ENCODE data around the gene CCDC177. TPM values are rescaled to one million over a fixed set of nuclear protein-coding genes. Genes with fewer than 3 reads are reported as not detected.

Gene CCDC177
- total RNA-seq, 2 donors from 2014 or later, result not detected

DNA sequence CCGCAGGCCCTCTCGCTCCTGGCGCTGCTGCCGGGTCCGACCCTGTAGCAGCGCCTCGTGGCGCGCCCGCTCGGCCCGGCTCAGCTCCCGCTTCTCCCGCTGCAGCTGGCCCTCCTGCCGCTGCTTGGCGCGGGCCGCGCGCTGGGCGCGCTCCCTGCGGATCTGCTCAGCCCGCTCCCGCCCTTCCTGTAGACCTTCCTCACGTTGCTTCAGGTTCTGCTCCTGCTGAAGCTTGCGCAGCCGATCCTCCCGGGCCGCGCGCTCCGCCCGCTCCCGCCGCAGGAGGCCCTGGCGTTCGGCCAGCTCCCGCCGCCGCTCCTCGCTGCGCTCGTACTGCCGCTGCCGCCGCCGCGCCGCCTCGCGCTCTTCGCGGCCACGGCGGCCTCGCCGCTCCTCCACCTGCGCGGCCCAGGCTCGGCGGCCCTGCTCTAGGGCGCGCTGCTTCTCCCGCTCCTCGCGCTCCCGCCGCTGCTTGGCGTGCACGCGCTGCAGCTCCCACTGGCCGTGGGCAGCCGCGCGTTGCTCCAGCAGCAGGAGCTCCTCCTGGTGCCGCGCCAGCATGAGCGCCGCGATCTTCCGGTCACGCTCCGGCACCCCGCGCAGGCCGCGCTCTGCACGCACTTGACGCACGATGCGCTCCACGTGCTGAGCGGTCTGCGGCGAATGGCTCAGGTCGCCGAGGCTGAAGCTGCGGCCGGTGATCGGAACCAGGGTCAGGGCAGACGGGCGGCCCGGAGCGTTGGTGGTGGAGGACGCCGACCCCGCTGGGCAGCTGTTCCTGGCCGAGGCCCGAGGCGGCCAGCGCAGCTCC lies 2.4 kb downstream of the CCDC177 start:
- no peak for DNase-seq
- Mint-ChIP-seq H3K4me3 (peak overlapping the region; percentile 65), H3K27me3 (peaks cover 73% of the 10 kb centered on the region), H3K36me3 (ENCODE audit: low read depth) (peaks cover 9% of the 10 kb centered on the region), H3K27ac (no peak overlapping the region), H3K4me1 (peaks cover 9% of the 10 kb centered on the region)
- no peaks in the 10 kb centered on the region for H3K9me3 ChIP-seq (ENCODE audit: control insufficient read depth, low read length, poor library complexity, severe bottlenecking)
- ATAC-seq, result no peak

DNA sequence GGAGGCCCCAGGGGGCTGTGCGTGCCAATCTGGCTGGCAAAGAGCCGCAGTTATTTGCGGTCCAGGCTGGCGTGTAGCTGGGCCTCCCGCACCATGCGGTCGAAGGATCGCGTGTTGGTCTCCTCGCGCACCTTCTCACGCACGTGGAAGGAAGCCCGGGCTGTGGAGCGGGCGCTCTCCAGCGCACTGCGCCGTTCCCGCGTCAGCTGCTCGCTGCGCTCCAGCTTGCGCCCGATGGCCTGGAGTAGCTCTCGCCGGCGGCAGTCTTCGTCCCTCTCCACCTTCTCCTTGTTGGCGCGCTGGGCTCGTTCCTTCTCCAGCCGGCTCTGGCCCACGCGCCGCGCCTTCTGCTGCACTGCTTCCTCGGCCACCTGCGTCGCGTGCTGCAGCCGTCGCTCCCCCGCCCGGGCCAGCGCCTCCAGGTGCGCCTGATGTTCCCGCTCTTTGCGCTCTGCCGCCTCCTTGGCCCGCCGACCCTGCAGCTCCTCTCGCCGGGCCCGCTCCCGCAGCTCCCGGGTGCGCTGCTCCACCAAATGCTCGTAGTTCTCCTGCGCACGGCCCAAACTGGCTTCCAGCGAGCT lies 3.1 kb downstream of the CCDC177 start:
- Mint-ChIP-seq H3K27me3 (peaks cover 76% of the 10 kb centered on the region), H3K4me1 (peaks cover 10% of the 10 kb centered on the region), H3K36me3 (ENCODE audit: low read depth) (peaks cover 10% of the 10 kb centered on the region), H3K4me3 (peak overlapping the region; percentile 52), H3K27ac (no peak overlapping the region)
- DNase-seq, result no peak
- no peaks in the 10 kb centered on the region for H3K9me3 ChIP-seq (ENCODE audit: control insufficient read depth, low read length, poor library complexity, severe bottlenecking)
- no peak for ATAC-seq

- H3K27ac Mint-ChIP-seq, result no peak overlapping the region
- peaks cover 76% of the 10 kb centered on the region for H3K27me3 Mint-ChIP-seq
- H3K9me3 ChIP-seq (ENCODE audit: control insufficient read depth, low read length, poor library complexity, severe bottlenecking), result no peaks in the 10 kb centered on the region
- peaks cover 8% of the 10 kb centered on the region for H3K36me3 Mint-ChIP-seq (ENCODE audit: low read depth)
- DNase-seq, result no peak
- H3K4me1 Mint-ChIP-seq, result peaks cover 11% of the 10 kb centered on the region
- ATAC-seq, result no peak
- peak overlapping the region; percentile 41 for H3K4me3 Mint-ChIP-seq
Observed at GRCh38 chr14:69570836-69571330, 3.8 kb downstream of the CCDC177 start.

DNA sequence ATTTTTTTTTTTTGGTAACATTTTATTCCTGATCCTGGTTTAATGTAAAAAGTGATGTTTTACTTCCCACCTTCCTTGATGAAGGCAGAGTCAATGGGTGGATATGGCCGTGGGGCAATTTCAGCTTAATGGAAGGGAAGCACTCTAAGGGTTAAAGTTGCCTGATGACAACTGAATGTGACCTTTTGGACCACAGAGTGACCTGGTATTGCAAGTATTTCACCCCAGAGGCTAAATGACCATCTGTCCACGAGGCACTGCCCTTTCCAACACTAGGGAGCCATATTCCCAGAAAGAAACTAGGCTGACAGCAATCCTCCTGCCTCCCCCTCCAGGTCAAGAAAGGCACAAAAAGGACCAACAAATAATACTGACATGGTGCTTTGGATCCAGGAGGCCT lies 4.8 kb downstream of the CCDC177 start:
- Mint-ChIP-seq H3K27ac (no peak overlapping the region), H3K4me3 (peak overlapping the region; percentile 41), H3K27me3 (peaks cover 76% of the 10 kb centered on the region), H3K36me3 (ENCODE audit: low read depth) (peaks cover 6% of the 10 kb centered on the region), H3K4me1 (peaks cover 10% of the 10 kb centered on the region)
- no peaks in the 10 kb centered on the region for H3K9me3 ChIP-seq (ENCODE audit: control insufficient read depth, low read length, poor library complexity, severe bottlenecking)
- DNase-seq (no peak), ATAC-seq (no peak)

- ATAC-seq (no peak), DNase-seq (no peak)
- Mint-ChIP-seq H3K27me3 (peaks cover 80% of the 10 kb centered on the region), H3K4me3 (no peak overlapping the region), H3K27ac (no peak overlapping the region), H3K4me1 (peaks cover 2% of the 10 kb centered on the region), H3K36me3 (ENCODE audit: low read depth) (peaks cover 4% of the 10 kb centered on the region)
- H3K9me3 ChIP-seq (ENCODE audit: control insufficient read depth, low read length, poor library complexity, severe bottlenecking), result no peaks in the 10 kb centered on the region
Observed at GRCh38 chr14:69567563-69567962, 7.1 kb downstream of the CCDC177 start.

- no peaks in the 10 kb centered on the region for H3K9me3 ChIP-seq (ENCODE audit: control insufficient read depth, low read length, poor library complexity, severe bottlenecking)
- Mint-ChIP-seq H3K27ac (no peak overlapping the region), H3K4me3 (no peak overlapping the region), H3K4me1 (peaks cover 4% of the 10 kb centered on the region), H3K36me3 (ENCODE audit: low read depth) (peaks cover 9% of the 10 kb centered on the region), H3K27me3 (peaks cover 86% of the 10 kb centered on the region)
- ATAC-seq (no peak), DNase-seq (no peak)
Observed at GRCh38 chr14:69561893-69562292, 12.8 kb downstream of the CCDC177 start.

GRCh38 chr14:69560826-69561225 lies 13.8 kb downstream of the CCDC177 start:
- H3K4me1 Mint-ChIP-seq, result peaks cover 2% of the 10 kb centered on the region
- H3K9me3 ChIP-seq (ENCODE audit: control insufficient read depth, low read length, poor library complexity, severe bottlenecking), result no peaks in the 10 kb centered on the region
- H3K4me3 Mint-ChIP-seq, result no peak overlapping the region
- DNase-seq (no peak), ATAC-seq (no peak)
- H3K36me3 Mint-ChIP-seq (ENCODE audit: low read depth), result peaks cover 6% of the 10 kb centered on the region
- no peak overlapping the region for H3K27ac Mint-ChIP-seq
- H3K27me3 Mint-ChIP-seq, result peaks cover 75% of the 10 kb centered on the region

DNA sequence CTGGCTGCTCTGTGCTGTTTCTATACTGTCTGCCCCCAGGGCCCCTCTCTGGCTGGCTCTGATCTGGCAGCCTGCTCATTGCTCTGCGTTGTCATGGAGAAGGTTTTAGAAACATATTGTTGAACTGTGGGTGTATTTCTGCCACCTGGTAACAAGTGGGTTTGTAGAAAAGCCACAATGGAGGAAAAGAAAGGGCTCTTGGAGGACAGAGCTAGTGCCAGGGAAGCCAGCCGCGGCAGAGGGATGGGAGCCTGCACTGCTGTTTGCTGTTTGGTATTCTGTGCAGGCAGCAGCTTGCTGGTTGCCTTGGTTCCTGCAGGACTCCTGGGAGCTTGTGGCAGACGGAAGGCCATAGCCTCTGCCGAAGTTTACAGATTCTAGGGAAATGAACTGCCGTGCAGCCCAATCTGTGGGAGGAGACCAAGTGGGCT lies 15.1 kb downstream of the CCDC177 start:
- no peaks in the 10 kb centered on the region for H3K9me3 ChIP-seq (ENCODE audit: control insufficient read depth, low read length, poor library complexity, severe bottlenecking)
- H3K36me3 Mint-ChIP-seq (ENCODE audit: low read depth), result peaks cover 6% of the 10 kb centered on the region
- peaks cover 67% of the 10 kb centered on the region for H3K27me3 Mint-ChIP-seq
- peaks cover 2% of the 10 kb centered on the region for H3K4me1 Mint-ChIP-seq
- H3K27ac Mint-ChIP-seq, result no peak overlapping the region
- H3K4me3 Mint-ChIP-seq, result no peak overlapping the region
- no peak for ATAC-seq
- DNase-seq, result no peak

DNA sequence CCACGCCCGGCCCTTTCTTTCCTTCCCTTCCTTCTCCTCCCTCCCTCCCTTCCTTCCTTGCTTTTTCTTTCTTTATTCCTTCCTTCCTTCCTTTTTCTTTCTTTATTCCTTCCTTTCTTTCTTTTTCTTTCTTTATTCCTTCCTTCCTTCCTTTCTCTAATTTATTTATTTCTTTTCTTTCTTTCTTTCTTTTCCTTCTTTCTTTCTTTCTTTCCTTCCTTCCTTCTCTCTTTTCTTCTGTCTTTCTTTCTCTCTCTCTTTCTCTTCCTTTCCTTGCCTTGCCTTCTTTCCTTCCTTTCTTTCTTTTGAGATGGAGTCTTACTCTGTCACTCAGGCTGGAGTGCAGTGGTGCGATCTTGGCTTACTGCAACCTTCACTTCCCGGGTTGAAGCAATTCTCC lies 15.9 kb downstream of the CCDC177 start:
- peaks cover 66% of the 10 kb centered on the region for H3K27me3 Mint-ChIP-seq
- H3K4me3 Mint-ChIP-seq, result no peak overlapping the region
- no peak overlapping the region for H3K27ac Mint-ChIP-seq
- ATAC-seq (no peak), DNase-seq (no peak)
- H3K36me3 Mint-ChIP-seq (ENCODE audit: low read depth), result peaks cover 6% of the 10 kb centered on the region
- H3K4me1 Mint-ChIP-seq, result peaks cover 2% of the 10 kb centered on the region
- no peaks in the 10 kb centered on the region for H3K9me3 ChIP-seq (ENCODE audit: control insufficient read depth, low read length, poor library complexity, severe bottlenecking)

GRCh38 chr14:69554500-69554899 lies 20.2 kb downstream of the CCDC177 start:
- H3K36me3 Mint-ChIP-seq (ENCODE audit: low read depth), result peaks cover 3% of the 10 kb centered on the region
- no peaks in the 10 kb centered on the region for H3K9me3 ChIP-seq (ENCODE audit: control insufficient read depth, low read length, poor library complexity, severe bottlenecking)
- peaks cover 63% of the 10 kb centered on the region for H3K27me3 Mint-ChIP-seq
- peaks cover 2% of the 10 kb centered on the region for H3K4me1 Mint-ChIP-seq
- no peak overlapping the region for H3K27ac Mint-ChIP-seq
- DNase-seq, result no peak
- no peak overlapping the region for H3K4me3 Mint-ChIP-seq
- ATAC-seq, result no peak

DNA sequence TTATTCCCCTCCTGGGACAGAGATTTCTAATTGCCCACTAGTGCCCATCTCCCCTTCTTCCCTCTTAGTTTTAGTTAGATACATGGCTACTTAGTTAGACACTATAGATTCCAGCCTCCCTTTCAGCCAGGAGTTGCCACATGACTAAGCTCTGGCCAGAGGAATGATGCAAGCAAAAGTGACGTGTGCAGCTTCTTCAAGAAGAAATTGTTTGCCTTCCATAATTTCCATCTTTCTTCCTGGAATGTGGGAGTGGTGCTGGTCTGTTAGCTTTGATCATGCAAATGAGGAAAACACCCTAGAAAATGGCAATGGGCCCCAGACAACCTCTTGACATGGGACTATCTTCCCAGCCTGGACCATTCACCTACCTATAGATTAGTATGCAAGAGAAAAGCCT lies 21.4 kb downstream of the CCDC177 start:
- DNase-seq (no peak), ATAC-seq (no peak)
- Mint-ChIP-seq H3K27ac (no peak overlapping the region), H3K4me3 (no peak overlapping the region), H3K4me1 (peaks cover under 1% of the 10 kb centered on the region), H3K36me3 (ENCODE audit: low read depth) (no peaks in the 10 kb centered on the region), H3K27me3 (peaks cover 52% of the 10 kb centered on the region)
- no peaks in the 10 kb centered on the region for H3K9me3 ChIP-seq (ENCODE audit: control insufficient read depth, low read length, poor library complexity, severe bottlenecking)

DNA sequence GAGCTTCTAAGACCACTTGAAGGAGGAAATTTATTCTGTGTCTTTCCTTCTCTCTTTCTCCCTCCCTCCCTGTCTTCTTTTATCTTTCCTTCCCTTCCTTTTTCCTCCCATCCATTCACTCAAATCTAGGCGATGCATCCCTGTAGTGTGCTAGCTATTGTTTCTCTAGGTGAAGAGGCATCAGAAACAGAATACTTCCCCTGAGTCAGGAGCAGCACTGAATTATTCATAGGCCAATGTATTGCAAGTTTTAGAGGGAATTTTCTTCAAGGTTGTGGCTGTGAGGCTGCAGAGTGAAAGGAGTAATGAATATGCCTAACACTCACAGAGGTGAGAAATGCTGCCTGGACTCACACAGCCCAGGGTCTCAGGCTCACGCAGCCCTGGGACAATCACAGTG lies 23.2 kb downstream of the CCDC177 start:
- peaks cover 2% of the 10 kb centered on the region for H3K4me1 Mint-ChIP-seq
- H3K4me3 Mint-ChIP-seq, result no peak overlapping the region
- H3K27ac Mint-ChIP-seq, result no peak overlapping the region
- no peak for ATAC-seq
- no peaks in the 10 kb centered on the region for H3K36me3 Mint-ChIP-seq (ENCODE audit: low read depth)
- peaks cover 54% of the 10 kb centered on the region for H3K27me3 Mint-ChIP-seq
- no peaks in the 10 kb centered on the region for H3K9me3 ChIP-seq (ENCODE audit: control insufficient read depth, low read length, poor library complexity, severe bottlenecking)
- DNase-seq, result no peak

DNA sequence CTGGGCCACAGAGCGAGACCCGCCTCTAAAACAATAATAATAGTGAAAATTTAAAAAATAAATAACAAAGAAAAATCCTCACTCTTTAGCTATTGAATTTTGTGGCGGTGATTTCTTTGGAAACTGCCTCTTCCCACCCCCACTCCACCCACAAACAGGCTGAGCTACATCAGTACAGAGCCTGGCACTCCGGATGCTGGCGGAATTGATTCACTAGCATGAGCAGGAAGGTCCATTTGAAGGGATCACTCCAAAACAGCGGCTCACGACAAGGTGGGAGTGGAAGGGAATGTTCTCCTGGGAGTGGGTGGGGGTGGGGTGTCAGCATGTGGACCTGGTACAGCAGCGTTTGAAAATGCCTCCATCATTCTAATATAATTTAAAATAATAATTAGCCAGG lies 26.1 kb downstream of the CCDC177 start:
- H3K36me3 Mint-ChIP-seq (ENCODE audit: low read depth), result no peaks in the 10 kb centered on the region
- H3K4me1 Mint-ChIP-seq, result peaks cover 11% of the 10 kb centered on the region
- no peak overlapping the region for H3K4me3 Mint-ChIP-seq
- ATAC-seq, result no peak
- H3K9me3 ChIP-seq (ENCODE audit: control insufficient read depth, low read length, poor library complexity, severe bottlenecking), result no peaks in the 10 kb centered on the region
- no peak for DNase-seq
- no peak overlapping the region for H3K27ac Mint-ChIP-seq
- peaks cover 59% of the 10 kb centered on the region for H3K27me3 Mint-ChIP-seq

All from T-helper 17 cell (primary cell).